Right lobe of liver (tissue), 6 donors: ENCODE data around the gene NTM. TPM values are rescaled to one million over a fixed set of nuclear protein-coding genes. Genes with fewer than 3 reads are reported as not detected.

ENCODE experiments used
- ATAC-seq, 4 donors: fragments of 200-7000 bp; cut with Tn5 transposase; one replicate each; pipeline ENCODE4 v1.9.1; 2020; ENCODE audit warnings: mild to moderate bottlenecking in 4 of 4, moderate library complexity in 4 of 4
- DNase-seq, 3 donors: peaks; one replicate each; pipeline ENCODE4 v3.0.0-alpha.2; 2020
- H3K27ac ChIP-seq, 3 donors: fragments of 200-600 bp; one replicate each; pipeline ENCODE4 v1.8.0; 2022
- H3K27me3 ChIP-seq, 2 donors: fragments of 200-600 bp; one replicate each; pipeline ENCODE4 v1.8.0; 2022
- H3K36me3 ChIP-seq, 4 donors: fragments of 200-600 bp; sonication (generic) in 1 of 4; one replicate each; pipeline versions ENCODE4 v1.5.1 to v1.8.0; 2017 to 2022; ENCODE audit warnings: control low read depth in 1 of 4
- H3K4me1 ChIP-seq, 4 donors: fragments of 200-600 bp; sonication (generic) in 1 of 4; one replicate each; pipeline versions ENCODE4 v1.5.1 to v1.8.0; 2017 to 2022; ENCODE audit warnings: control low read depth in 1 of 4
- H3K4me3 ChIP-seq, 3 donors: fragments of 200-600 bp; one replicate each; pipeline ENCODE4 v1.8.0; 2022
- H3K9me3 ChIP-seq, 4 donors: fragments of 200-600 bp; sonication (generic) in 1 of 4; one replicate each; pipeline versions ENCODE4 v1.5.1 to v1.8.0; 2017 to 2022; ENCODE audit warnings: control low read depth in 1 of 4
- POLR2A ChIP-seq: fragments of 450-650 bp; IDR thresholded peaks from one replicate; pipeline ENCODE4 v1.6.1; 2017; ENCODE audit warnings: antibody characterized with exemption, mild to moderate bottlenecking
- WGBS: methylation state at CpG from one replicate; pipeline ENCODE4 v1.1.6; 2018; ENCODE audit warnings: low coverage, low lambda C conversion rate; ENCODE audit not compliant: insufficient coverage; ENCODE audit errors: missing lambda C conversion rate; 5-methylcytosine and 5-hydroxymethylcytosine counted together
- intact Hi-C, 2 donors: fragments of 100-400 bp; cut with DNase I; formaldehyde crosslinking; loops; one replicate each; pipeline versions ENCODE4 v1.11.2 to v1.14.1; 2022
- total RNA-seq, 6 experiments: library from RNA; depleted of rRNA in 2 of 6; stranded (reverse); fragments of >200 nt in 2 of 6; fragmentation: NEBNext Ultra II Directional in 3 of 6; extraction: Animal tissue kit (Norgen Biotek cat#: 25700) in 3 of 6; gene quantifications; one replicate each; pipeline versions ENCODE4 v1.1.0 to v1.2.4, GENCODE V29; 2016 to 2023
- TF ChIP-seq, protein P1 (sequence below), 4 donors: fragments of 200-600 bp in 3 of 4; fragments of 450-650 bp in 1 of 4; IDR thresholded peaks; one replicate each; pipeline versions ENCODE4 v1.5.1 to v1.8.0; 2016 to 2022; ENCODE audit warnings: antibody characterized with exemption in 4 of 4, mild to moderate bottlenecking in 2 of 4
- donor health status: DM: no; HTN: yes; CAD: no.
- donor health status: DM: no; HTN: no; CAD: no.
- donor health status: DM: no; HTN: no; CAD: no.
- donor health status: DM: no; HTN: yes; CAD: no.
- donor health status: DM: no; HTN: yes; CAD: no.

NTM gene
- total RNA-seq, 6 experiments from 2014 or later, result 0.35 TPM; not detected in 5

DNA sequence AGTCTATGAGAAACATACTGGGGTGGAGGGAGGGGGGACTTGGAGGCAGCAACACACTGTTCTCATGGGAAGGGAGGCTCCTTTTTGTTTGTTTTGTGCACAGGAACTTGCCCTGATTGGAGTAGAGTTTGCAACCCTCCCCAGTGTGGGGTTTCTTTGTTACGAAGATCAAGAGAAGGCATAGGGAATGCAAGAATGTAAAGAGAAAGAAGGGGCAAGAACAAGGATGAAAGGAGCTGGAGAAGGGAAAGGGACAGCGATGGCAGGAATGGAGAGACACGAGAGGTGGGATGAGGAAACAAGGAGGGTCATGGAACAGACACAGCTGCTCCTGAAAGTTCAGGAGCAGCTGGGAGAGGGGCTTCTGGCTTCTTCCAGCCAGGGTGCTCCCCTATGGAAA, 611.7 kb downstream of the NTM start:
- DNase-seq, result no peak
- ATAC-seq, result no peak
- no peaks in the 10 kb centered on the region for H3K27me3 ChIP-seq
- H3K27ac ChIP-seq, result no peak overlapping the region
- H3K4me3 ChIP-seq, result no peak overlapping the region
- no peaks in the 10 kb centered on the region for H3K4me1 ChIP-seq
- H3K9me3 ChIP-seq, result no peaks in the 10 kb centered on the region
- WGBS, result 7% methylated on average over 3 of the region's 3 CpGs
- intact Hi-C loops, result no loop called here
- no peak for TF ChIP-seq POLR2A
- TF ChIP-seq, protein P1, sequence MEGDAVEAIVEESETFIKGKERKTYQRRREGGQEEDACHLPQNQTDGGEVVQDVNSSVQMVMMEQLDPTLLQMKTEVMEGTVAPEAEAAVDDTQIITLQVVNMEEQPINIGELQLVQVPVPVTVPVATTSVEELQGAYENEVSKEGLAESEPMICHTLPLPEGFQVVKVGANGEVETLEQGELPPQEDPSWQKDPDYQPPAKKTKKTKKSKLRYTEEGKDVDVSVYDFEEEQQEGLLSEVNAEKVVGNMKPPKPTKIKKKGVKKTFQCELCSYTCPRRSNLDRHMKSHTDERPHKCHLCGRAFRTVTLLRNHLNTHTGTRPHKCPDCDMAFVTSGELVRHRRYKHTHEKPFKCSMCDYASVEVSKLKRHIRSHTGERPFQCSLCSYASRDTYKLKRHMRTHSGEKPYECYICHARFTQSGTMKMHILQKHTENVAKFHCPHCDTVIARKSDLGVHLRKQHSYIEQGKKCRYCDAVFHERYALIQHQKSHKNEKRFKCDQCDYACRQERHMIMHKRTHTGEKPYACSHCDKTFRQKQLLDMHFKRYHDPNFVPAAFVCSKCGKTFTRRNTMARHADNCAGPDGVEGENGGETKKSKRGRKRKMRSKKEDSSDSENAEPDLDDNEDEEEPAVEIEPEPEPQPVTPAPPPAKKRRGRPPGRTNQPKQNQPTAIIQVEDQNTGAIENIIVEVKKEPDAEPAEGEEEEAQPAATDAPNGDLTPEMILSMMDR (IDR thresholded peaks at IDR 0.05), result no peak
- no peaks in the 10 kb centered on the region for H3K36me3 ChIP-seq

DNA sequence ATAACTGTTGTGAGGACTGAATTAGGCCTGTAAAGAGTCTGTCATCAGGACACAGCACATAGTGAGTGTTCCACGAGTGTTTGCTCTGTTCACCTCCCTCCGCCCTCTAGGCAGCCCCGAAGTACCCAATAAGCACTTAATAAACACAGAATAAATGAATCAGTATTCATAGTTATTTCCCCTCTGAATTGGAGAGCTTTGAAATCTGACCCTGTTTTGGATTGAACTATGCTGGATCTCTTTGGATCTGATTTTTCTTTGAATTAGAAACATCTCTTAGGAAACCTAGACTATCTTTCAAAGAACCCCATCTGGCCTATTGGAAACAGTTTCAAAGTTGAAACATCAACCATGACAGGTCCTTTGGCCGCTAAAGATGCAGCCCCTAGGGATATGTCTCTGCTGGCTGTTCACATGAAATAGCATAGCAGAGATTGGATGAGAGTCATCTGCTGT, 615.5 kb downstream of the NTM start:
- DNase-seq (no peak), ATAC-seq (no peak)
- Histone ChIP-seq H3K4me1 (no peaks in the 10 kb centered on the region), H3K27ac (no peak overlapping the region), H3K27me3 (no peaks in the 10 kb centered on the region), H3K36me3 (no peaks in the 10 kb centered on the region), H3K4me3 (no peak overlapping the region), H3K9me3 (no peaks in the 10 kb centered on the region)
- intact Hi-C loops, result no loop called here
- 46% methylated on average over 4 of the region's 4 CpGs for WGBS
- TF ChIP-seq, protein P1 (IDR thresholded peaks at IDR 0.05), result no peak
- no peak for TF ChIP-seq POLR2A

DNA sequence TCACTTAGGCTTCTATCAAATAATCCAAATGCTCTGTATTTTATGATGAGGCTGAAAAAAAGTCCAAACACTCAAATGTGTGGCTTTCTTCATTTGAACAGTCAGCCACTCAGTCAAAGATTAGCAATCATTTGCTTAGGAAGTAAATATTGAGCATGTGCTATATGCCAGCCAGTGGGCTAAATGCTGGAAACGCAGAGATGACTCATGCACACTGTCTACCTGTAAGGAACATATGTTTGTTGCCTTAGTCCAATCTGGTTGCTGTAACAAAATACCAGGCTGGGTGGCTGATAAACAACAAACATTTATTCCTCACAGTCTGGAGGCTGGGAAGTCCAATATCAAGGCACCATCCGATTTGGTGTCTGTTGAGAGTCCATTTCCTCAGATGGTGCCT, 617.3 kb downstream of the NTM start:
- H3K4me1 ChIP-seq, result no peaks in the 10 kb centered on the region
- H3K27ac ChIP-seq, result no peak overlapping the region
- no peak overlapping the region for H3K4me3 ChIP-seq
- H3K36me3 ChIP-seq, result no peaks in the 10 kb centered on the region
- H3K27me3 ChIP-seq, result no peaks in the 10 kb centered on the region
- WGBS, result 73% methylated on average over 2 of the region's 2 CpGs
- ATAC-seq (no peak), DNase-seq (no peak)
- no peaks in the 10 kb centered on the region for H3K9me3 ChIP-seq
- no peak for TF ChIP-seq POLR2A
- intact Hi-C loops, result no loop called here

DNA sequence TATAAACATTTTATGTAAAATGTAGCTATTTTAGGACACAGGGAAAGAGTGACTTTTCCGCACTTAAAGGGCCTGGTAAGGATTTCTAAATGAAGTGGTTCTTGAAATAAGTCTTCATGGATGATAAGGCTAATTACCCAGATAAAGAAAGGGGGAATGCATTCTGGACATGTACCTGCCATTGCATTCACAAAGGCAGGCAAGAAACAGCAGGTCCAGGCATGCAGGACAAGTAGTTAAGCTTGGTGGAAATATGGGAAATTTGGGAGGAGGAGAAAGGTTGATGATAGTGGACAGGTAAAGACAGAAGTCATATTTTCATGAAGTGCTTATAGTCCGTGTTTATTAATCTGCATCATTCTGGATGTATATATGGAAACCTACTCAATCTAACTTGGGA, 621.2 kb downstream of the NTM start:
- ATAC-seq, result no peak
- no peak for DNase-seq
- WGBS, result 55% methylated on average over 2 of the region's 2 CpGs

DNA sequence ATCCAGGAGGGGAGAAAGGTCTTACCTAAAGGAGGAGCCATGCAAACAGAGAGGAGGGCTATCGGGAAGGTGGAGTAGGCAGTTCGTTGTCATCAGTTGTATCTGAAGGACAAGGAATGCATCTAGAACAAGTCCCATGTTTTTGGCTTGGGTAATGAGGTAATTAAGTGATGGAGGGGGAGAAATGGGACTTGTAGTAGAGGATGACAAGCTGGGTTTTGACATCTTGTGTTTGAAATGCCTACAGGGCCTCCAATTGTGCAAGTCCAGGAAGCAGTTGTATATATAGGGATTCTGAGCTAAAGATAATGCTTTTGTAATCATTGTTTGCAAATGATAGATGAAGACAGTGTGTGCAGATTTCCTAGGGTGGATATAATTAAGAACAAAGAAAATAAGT, 622.8 kb downstream of the NTM start:
- Histone ChIP-seq H3K9me3 (no peaks in the 10 kb centered on the region), H3K27me3 (no peaks in the 10 kb centered on the region), H3K36me3 (no peaks in the 10 kb centered on the region), H3K4me3 (no peak overlapping the region), H3K27ac (no peak overlapping the region), H3K4me1 (no peaks in the 10 kb centered on the region)
- intact Hi-C loops, result no loop called here
- DNase-seq (no peak), ATAC-seq (no peak)
- WGBS, result 33% methylated on average over 2 of the region's 2 CpGs
- TF ChIP-seq, protein P1 (IDR thresholded peaks at IDR 0.05), result no peak
- no peak for TF ChIP-seq POLR2A

More for the DNA sequence above, 621.2 kb downstream of the NTM start:
- no peaks in the 10 kb centered on the region for H3K27me3 ChIP-seq
- no peaks in the 10 kb centered on the region for H3K4me1 ChIP-seq
- H3K36me3 ChIP-seq, result no peaks in the 10 kb centered on the region
- intact Hi-C loops, result no loop called here
- H3K9me3 ChIP-seq, result no peaks in the 10 kb centered on the region
- H3K27ac ChIP-seq, result no peak overlapping the region
- no peak overlapping the region for H3K4me3 ChIP-seq
- no peak for TF ChIP-seq POLR2A
- TF ChIP-seq, protein P1 (IDR thresholded peaks at IDR 0.05), result no peak
